C4-2B (cell line): ENCODE data around the gene B4GALNT3.

ENCODE experiments used
- H3K27ac ChIP-seq: fragments of 450-650 bp; 2 replicates; pipeline ENCODE4 v1.5.1; 2017
- ZFX ChIP-seq: fragments of 450-650 bp; IDR thresholded peaks from 2 replicates; pipeline ENCODE4 v1.6.1; 2017
- TF ChIP-seq, protein P1 (sequence below): fragments of 450-650 bp; conservative IDR thresholded peaks from 2 replicates; pipeline ENCODE4 v1.5.1; 2017; ENCODE audit warnings: mild to moderate bottlenecking

Gene B4GALNT3

GRCh38 chr12:591167-592023, 131.7 kb downstream of the B4GALNT3 start:
- H3K27ac ChIP-seq = no peak overlapping the region
- TF ChIP-seq, protein P1, sequence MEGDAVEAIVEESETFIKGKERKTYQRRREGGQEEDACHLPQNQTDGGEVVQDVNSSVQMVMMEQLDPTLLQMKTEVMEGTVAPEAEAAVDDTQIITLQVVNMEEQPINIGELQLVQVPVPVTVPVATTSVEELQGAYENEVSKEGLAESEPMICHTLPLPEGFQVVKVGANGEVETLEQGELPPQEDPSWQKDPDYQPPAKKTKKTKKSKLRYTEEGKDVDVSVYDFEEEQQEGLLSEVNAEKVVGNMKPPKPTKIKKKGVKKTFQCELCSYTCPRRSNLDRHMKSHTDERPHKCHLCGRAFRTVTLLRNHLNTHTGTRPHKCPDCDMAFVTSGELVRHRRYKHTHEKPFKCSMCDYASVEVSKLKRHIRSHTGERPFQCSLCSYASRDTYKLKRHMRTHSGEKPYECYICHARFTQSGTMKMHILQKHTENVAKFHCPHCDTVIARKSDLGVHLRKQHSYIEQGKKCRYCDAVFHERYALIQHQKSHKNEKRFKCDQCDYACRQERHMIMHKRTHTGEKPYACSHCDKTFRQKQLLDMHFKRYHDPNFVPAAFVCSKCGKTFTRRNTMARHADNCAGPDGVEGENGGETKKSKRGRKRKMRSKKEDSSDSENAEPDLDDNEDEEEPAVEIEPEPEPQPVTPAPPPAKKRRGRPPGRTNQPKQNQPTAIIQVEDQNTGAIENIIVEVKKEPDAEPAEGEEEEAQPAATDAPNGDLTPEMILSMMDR = no peak; the same call in 1 of the 2 replicates
- TF ChIP-seq ZFX = no peak

- H3K27ac ChIP-seq = no peak overlapping the region
- no peak for TF ChIP-seq ZFX
- TF ChIP-seq, protein P1 = no peak
Measured at GRCh38 chr12:592024-592505, 132.3 kb downstream of the B4GALNT3 start.

DNA sequence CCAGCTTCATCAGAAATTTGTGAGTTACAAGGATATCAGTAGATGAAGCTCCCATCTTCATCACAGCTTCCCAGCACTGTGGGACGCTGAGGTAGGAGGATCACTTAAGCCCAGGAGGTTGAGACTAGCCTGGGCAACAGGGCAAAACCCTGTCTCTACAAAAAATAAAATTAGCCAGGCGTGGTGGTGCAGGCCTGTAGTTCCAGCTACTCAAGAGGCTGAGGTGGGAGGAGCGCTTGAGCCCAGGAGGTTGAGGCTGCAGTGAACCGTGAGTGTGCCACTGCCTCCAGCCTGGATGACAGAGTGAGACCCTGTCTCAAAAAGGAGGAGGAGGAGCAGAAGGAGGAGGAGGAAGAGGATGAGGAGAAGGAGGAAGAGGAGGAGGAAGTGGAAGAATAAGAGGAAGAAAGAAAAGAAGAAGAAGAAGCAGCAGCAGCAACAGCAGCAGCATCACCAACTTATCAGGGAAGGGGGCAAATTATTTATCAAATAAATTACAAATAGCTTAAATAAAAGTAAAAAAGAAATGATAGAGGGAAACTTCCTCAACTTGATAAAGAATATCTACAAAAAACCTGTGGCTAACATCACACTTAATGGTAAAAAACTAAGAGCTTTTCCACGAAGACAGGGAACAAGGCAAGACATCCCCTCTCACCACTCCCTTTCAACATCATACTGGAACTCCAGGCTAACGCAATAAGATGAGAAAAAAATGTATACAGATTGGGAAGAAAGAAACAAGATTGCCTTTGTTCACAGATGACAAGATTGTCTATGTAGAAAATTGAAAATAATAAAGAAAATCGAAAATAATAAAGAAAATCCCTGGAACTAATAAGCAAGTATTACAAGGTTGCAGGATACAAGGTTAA, 133.9 kb downstream of the B4GALNT3 start:
- H3K27ac ChIP-seq = no peak overlapping the region
- no peak for TF ChIP-seq ZFX
- TF ChIP-seq, protein P1 = no peak

- no peak overlapping the region for H3K27ac ChIP-seq
- no peak for TF ChIP-seq ZFX
- TF ChIP-seq, protein P1 = no peak
Measured at GRCh38 chr12:597926-598568, 138.3 kb downstream of the B4GALNT3 start.

- no peak overlapping the region for H3K27ac ChIP-seq
- TF ChIP-seq ZFX = no peak
- TF ChIP-seq, protein P1 = no peak
Measured at GRCh38 chr12:599756-600155, 140.0 kb downstream of the B4GALNT3 start.

- TF ChIP-seq, protein P1 = no peak
- TF ChIP-seq ZFX = no peak
- no peak overlapping the region for H3K27ac ChIP-seq
Measured at GRCh38 chr12:601976-602699, 142.4 kb downstream of the B4GALNT3 start.
